Endothelial cell of umbilical vein (primary cell): ENCODE data around the gene C10orf71.

Experiments used
- CTCF ChIP-seq, 2 donors: IDR thresholded peaks; 1 replicate in 1 of 2; 2 replicates in 1 of 2; pipeline ENCODE4 v1.5.1; 2011; ENCODE audit warnings: low read length in 2 of 2, mild to moderate bottlenecking in 2 of 2, moderate library complexity in 2 of 2, control low read depth in 1 of 2, inconsistent platforms in 1 of 2, low read depth in 1 of 2; ENCODE audit not compliant: insufficient read depth in 1 of 2; ENCODE audit errors: extremely low read depth in 1 of 2
- EZH2 ChIP-seq: IDR thresholded peaks from 2 replicates; pipeline ENCODE4 v1.6.1; 2012; ENCODE audit warnings: borderline replicate concordance, low read depth, mild to moderate bottlenecking, moderate library complexity, low read length, inconsistent platforms; ENCODE audit not compliant: severe bottlenecking

GRCh38 chr10:49318028-49318427 lies 19.1 kb downstream of the C10orf71 start:
- no peak for TF ChIP-seq CTCF (IDR thresholded peaks at IDR 0.05; ENCODE audit: extremely low read depth in 1 of 2, insufficient read depth in 1 of 2, low read depth in 1 of 2, low read length in 2 of 2)
- TF ChIP-seq EZH2: no peak
